Renal cortex interstitium (tissue), 11 donors: ENCODE results near the gene CPN2. TPM values are rescaled to one million over a fixed set of nuclear protein-coding genes. Genes with fewer than 3 reads are reported as not detected.
A peak's percentile ranks its signal among the peaks of the same experiment; 100 is the strongest.

Experiments used
- DNase-seq, 11 donors: peaks; one replicate each; pipeline ENCODE4 v3.0.0-alpha.2; 2013; ENCODE audit warnings: low read depth in 9 of 11, low spot score in 4 of 11; ENCODE audit errors: extremely low read depth in 1 of 11
- polyA plus RNA-seq, 3 donors: library from polyadenylated mRNA; unstranded; fragments of 120-200 nt; gene quantifications; one replicate each; pipeline ENCODE4 v1.2.1, GENCODE V29; 2013; ENCODE audit not compliant: insufficient read length in 3 of 3

The CPN2 gene
- polyA plus RNA-seq, 3 donors: 0.38 to 0.82 (median 0.51) TPM

DNA sequence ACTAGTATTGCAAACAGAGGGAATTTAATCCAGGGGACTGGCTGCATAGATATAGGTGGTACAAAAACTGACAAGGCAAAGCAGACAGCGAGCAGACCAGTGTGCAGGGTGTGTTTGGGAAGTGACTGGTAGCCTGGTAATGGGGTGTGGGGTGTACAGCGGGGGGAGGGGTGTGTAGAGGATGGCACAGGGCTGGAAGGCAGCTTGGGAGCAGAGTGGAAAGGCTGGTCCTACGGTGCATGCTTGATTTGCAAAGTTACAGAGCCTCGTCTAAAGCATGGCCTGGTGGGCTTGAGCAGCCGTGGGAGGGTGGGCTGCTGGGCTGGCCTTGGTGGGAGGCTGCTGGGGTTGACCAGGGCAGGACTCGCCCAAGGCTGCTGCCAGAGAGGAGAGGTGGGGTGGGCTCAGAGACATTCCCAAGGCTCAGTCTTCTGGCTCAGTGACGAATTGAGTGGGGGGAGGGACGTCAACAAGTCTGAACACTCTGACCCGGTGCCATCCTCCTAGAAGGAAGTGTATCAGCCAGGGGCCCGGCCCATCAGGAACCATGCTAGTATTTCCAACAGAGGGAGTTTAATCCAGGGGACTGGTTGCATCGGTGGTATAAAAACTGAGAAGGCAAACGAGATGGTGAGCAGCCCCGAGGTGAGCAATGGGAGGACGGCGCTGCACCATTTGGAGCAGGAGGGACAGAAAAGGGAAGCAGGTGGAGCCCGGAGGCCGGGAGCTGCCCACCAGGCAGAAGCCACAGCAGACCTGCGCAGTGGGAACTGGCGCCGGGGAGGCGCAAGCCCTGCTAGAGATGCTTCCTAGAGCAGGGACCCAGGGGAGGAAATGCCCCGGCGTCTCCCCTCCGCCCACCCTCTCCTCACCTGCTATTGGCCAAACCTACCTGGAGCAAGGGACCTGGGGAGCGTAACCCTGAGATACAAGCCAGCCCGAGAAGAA is 29.2 kb downstream of the CPN2 start:
- no peak for DNase-seq

DNA sequence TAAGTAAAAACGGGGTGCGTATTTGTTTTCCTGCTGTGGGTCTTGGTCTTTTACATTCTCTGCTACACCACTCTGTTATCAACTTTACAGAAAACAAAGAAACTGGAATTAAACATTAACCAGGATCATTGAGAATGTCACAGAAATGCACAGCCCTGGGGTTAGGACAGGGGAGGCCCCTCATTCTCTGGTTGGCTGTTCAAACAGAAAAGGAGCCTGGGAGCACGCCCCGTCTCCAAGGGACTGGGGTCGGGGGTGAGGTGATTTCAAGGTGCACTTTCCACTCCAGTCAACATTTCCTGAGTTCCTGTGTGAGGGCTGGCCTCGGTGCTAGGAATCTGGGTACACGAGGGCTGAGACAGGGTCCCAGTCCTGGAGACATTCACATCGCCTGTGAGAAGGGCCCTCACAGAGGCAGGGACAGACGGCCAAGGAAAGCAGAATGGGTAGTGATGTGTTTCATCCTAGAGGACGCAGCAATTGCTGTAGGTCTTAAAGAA is 30.3 kb downstream of the CPN2 start:
- DNase-seq: no peak

DNA sequence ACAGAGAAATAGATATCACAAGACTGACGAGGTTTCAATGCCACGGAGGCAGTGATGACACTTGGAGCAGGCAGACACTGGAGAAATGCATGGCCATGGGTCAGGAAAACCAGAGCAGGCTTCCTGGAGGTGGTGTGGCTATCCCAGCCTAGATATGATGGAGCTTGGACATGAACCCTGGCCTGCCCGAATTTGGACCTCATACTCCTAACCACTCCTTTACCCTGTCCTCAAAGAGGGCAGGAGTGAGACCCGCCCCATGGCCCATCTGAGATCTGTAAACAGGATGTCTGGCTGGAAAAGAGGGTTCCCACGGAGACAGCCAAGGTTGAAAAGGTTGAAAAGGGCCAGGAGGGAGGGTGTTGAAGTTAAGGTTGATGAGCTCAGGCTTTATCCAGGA is 31.0 kb downstream of the CPN2 start:
- DNase-seq: no peak

DNA sequence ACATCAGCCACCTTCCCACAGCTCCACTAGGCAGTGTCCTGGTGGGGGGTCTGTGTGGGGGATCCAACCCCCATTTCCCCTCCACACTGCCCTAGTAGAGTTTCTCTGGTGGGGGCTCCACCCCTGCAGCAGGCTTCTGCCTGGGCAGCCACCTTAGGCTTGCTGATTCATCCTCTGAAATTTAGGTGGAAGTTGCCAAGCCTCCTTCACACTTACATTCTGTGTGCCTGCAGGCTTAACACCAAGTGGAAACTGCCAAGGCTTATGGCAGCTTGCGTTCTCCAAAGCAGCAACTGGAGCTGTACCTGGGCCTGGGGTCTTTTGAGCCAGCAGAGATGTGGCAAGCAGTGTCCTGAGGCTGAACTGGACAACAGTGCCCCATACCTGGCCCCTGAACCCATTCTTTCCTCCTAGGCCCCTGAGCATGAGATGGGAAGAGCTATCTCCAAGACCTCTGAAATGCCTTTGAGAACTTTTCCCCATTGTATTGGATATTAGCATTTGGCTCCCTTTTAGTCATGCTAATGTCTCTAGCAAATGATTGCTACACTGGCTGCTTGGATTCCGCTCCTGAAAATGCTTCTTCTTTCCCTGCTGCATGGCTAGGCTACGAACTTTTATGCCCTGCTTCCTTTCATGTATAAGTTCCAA is 32.5 kb downstream of the CPN2 start:
- no peak for DNase-seq

DNA sequence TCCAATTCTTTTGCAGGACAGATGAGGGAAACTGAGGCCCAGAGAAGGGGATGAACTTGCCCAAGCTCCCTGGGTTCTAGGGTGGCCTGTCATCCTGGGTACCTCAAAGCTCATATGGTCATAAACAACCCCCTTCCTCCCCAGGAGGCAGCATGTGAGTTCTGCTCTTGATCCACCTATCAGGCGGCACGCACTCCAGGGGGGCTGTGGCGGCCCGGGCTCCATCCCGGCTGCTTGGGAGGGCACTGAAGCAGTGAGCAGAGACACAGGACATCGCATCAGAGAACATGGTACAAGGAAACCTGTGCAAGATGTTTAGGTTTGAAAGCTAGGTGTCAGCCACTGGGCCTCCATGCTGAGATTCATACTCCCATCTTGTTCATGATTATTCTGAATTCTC is 34.2 kb downstream of the CPN2 start:
- no peak for DNase-seq

DNA sequence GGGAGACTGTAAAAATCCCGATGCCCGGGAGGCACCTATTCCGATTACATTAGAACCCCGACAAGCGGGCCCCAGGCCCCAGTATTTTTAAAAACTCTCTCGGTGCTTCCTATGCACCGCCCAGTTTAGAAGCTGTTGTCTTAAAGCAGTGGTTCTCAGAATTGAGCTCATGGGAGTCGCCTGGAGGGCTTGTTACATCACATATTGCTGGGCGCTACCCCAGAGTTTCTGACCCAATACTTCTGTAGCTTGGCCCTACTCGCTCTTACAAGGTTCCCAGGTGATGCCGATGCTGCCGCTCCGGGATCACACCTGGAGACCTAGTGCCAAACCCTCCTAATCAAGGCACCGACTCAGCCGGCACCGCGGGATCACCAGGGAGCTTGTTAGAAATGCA is 35.2 kb downstream of the CPN2 start:
- no peak for DNase-seq

DNA sequence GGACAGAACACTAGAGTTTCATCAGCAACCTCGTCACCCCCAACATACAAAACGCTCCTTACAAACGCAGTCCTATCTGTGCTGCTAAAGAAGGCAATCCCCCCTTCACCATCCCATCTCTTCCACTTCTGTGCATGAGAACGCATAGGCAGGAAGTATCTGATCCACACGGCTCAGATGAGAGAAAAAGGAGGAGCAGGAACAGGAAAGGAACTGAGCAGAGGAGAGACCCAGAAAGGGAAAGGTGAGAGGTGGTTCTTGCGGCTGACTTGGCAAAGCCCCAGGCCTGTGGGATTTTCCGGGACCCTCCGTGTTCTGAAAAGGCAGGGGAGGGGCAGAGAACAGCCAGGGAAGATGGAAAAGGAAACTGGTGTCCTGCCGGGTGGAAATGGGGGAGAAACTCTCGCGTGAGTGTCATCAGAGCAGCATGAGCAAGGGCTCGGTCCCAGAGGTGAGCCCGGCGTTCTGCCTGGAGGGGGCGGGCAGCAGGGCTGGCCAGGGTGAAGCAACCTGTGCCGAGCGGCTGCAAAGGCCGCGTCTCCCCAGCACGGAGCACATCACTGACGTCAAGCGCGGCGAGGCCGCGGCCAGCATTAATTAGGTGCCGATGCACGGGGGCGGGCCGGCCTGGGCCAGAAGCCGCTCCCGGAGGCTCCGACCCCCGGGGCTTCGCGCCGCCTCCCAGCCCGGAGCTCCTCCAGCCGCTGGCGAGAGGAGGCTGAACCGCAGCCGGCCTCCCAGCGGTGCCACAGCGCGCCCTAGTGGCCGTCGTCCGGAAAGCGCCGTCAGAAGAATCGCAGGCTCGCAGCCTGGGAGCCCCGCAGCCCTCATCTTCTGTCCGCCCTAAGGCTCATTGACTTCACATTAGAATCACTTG is 35.8 kb downstream of the CPN2 start:
- DNase-seq: peak in 6 of 11 donors; percentile 78 to 85 (median 82)

DNA sequence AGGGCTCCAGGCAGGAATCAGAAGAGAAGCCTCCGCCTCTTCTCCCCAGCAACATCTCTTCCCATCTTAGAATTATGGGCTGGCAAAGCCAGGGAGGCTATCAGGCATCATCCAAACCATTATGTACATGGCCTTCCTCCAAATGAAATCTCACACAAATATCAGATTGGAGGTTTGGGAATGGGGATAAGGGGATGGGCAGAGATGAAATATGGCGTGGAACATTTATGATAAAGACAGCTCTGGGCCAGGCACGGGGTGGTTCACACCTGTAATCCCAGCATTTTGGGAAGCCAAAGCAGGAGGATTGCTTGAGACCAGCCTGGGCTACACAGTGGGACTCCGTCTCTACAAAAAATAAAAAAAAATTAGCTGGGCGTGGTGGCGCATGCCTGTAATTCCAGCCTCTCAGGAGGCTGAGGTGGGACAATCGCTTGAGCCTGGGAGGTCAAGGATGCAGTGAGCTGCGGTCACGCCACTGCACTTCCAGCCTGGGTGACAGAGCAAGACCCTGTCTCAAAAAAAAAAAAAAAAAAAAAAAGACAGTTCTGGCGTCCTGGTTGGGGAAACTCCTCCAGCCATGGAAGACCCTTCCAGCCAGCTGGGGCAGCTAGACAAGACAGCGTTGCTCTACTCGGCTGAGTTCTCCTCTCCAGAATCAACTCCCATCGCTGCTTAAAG is 36.6 kb downstream of the CPN2 start:
- no peak for DNase-seq

DNA sequence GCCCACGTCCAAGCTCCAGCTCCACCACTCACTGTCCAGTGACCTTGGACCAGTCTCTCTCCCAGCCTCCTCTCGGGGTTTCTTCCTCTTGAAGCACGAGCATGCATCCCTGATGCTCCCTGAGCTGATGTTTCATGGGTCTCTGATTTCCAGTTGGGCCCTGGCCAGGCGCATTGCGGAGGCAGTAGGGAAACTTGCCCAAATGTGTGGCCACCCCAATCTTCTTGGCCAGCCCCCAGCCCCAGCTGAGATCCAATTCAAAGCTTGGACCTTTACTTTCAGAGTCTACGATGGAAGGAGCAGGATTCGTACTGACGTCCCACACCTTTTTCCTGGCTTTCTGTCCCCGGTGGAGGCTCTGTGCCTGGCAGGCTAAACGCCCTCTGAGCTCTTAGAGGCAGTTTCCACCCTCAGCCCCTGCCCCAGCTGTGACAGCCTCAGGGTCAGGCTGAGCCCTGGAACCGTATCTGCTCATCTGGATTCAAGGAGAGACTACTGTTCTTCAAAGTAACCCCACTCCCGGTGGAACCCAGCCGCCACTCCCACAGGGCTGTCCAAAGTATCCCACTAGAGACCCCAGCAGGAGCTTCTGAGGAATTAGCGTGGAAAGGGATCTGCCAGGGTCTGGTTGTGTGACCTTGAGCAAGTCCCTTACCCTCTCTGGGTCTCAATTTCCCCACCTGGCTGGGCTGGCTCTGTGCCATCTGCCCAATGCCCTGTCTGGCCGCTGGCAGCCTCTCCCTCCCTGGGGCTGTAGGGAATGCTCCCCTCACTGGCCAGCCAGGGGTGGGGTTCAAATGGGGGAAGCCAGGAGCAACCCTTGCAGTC is 37.4 kb downstream of the CPN2 start:
- DNase-seq: no peak

DNA sequence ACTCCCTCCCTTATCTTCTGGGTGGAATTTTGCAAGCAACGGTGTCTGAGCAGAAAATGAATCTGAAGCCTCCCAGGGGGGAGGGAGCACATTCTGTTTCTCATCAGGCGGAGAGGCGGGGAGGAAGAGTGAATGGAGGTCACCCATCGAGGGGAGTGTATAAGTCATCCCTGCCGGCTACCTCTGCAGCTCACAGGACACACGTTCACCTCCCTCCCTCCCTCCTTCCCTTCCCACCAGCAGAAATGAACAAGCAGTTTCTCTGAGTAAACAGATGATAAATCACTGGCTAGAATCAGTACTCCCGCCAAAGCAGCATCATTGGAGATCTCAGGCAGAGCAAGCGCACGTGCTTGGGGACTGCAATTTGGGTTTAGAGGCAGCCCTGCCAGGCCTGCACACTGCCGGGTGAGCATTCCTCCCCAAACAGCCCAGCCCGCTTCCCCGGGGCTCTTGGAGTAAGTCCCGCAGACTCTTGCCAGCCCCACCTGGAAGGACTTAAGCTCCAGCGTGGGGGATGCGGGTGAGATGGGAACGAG is 38.3 kb downstream of the CPN2 start:
- peak in 2 of 11 donors; percentile 69 to 76 for DNase-seq

DNA sequence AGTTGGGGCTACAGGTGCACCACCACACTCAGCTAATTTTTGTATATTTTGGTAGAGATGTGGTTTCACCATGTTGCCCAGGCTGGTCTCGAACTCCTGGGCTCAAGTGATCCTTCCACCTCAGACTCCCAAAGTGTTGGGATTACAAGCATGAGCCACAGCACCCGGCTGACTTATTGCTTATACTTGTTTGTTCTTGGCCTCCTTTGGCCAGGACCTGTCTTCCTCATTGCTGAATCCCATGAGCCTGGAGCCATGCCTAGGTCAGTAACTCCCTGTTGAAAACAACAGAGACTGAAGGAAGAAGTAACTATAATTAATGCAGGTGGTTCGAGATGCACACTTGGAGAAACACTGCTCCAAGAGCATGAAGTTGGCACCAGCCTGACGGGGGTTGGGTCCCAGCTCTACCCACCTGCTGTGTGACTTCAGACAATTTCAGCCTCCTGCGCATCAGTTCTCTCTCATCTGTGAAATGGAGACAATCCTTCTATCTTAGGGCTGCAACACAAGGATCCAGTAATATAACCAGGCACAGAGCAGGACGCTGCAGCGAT is 38.9 kb downstream of the CPN2 start:
- DNase-seq: no peak

DNA sequence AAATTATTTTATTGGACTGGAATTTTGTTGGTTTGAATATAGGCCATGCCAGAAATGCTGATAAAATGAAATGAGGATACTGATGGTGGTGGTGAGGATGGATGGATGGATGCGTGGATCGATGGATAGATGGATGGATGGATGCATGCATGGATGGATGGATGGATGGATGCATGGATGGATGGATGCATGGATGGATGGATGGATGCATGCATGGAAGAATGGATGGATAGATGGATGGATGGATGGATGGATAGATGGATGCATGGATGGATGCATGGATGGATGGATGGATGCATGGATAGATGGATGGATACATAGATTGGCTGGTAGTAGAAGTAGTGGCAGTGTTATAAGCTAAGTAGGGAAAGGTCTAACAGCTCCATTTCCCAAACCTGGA is 40.1 kb downstream of the CPN2 start:
- no peak for DNase-seq

DNA sequence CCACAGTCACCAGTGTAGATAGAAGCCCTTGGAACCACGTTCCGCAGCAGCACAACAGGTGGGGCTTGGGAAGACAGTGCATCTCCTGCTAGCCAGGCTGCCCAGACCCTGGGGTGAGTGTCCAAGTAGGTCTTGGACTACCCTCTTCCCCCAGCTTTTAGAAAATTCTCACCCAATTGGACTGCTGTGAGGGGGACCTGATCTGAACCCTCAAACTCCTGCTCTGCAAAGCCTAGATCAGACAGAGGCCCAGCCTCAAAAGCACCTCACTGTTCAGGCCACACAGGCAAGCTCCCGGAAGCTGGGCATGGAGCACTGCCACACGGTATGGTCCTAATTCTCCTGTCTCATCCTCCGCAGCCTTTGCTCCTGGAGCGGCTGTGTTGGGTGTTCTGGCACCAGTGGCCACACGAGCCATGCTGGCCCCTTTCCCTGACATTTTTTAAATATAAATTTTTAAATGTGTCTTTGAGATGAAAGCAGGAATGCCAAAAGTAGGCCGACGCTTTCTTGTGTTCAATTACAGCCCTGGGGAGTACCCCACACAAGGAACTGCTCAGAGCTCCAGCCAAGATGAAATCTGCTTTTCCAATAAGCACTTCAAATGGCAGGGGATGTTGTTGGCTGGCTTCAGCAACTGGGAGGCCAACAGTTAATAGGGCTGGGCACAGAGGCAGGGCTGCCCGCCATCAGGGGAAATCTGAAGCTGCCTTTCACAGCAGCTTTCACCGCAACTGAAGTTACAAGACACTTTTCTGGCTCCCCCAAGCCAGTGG is 40.9 kb downstream of the CPN2 start:
- DNase-seq: no peak

DNA sequence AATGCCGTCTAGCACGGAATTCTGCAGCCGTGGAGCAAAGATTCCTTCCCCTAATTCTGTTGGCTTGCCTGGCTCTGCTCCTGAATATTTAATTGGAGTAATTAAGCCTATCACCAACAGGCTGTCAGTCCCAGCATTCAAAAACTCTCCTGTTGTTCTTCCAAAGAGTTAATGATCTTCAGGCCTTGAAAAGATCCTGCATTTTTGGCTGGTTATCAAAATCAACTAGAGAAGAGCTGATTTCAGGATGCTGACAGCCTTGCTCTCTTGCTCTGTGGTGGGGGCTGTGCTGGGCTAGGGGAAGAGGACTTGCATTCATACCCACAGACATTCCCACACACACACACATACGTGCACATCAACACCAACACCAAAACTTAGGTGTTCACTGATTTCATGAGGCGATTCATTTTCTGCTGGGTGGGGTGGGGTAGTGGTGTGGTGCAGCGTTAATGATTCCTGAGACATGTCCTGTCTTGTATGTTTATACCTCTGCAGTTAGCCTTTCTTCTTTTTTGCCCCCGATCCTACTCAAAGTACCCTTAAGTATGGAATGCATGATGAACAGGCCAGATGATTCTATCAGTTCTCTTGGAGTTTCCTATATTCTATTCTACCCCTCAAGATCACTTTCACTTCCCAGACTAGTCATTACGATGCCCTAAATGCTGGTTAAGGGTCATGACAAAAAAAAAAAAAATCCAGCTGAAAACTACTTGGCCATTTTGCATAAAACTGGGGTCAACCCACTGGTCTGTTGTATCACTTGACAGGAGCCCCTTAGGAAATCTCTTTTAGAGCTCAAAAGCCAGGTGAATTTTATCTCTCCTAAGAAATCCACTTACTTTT is 42.3 kb downstream of the CPN2 start:
- DNase-seq: no peak

DNA sequence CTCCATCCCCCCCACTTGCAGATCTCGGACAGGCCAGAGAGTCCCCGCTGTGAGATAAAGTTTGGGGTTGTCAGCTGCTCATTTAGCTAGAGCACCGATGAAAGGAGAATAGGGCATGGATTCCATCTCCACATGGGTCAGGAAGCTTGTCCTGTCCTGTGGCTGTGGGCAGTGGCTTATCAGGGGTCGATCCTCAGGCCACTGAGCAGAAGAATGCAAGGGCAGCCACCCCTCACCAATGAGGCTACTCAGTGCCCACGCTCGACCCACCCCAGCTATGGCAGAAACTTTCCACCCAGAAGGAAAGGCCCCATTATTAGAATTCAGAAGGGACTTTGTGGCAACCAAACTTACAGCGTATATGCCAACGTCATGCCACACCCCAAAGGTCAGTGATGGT is 43.3 kb downstream of the CPN2 start:
- no peak for DNase-seq
